SK-N-MC (cell line): ENCODE data around the gene TRIM2.

Source experiments
- EZH2 ChIP-seq: fragments of 200-600 bp; sonication (generic); IDR thresholded peaks from one replicate; pipeline ENCODE4 v1.6.1; 2017; ENCODE audit warnings: antibody characterized with exemption
- POLR2AphosphoS5 ChIP-seq: IDR thresholded peaks from 2 replicates; pipeline ENCODE4 v1.6.1; 2012; ENCODE audit warnings: mild to moderate bottlenecking, low read depth, low read length, borderline replicate concordance

- TF ChIP-seq POLR2AphosphoS5 (no peak), EZH2 (no peak)
Observed at GRCh38 chr4:153220682-153221395, 16.6 kb downstream of the TRIM2 start.
